Gastrocnemius medialis (tissue), 4 donors: Measurements from ENCODE around the gene ZNF415.

Experiments
- CTCF ChIP-seq, 5 experiments: fragments of 450-650 bp in 3 of 5; fragments of 200-600 bp in 2 of 5; sonication (generic) in 2 of 5; IDR thresholded peaks in 4 of 5; conservative IDR thresholded peaks in 1 of 5; 1 replicate in 4 of 5; 2 replicates in 1 of 5; pipeline ENCODE4 v1.5.1; 2016 to 2019; ENCODE audit warnings: antibody characterized with exemption in 5 of 5, mild to moderate bottlenecking in 3 of 5, moderate library complexity in 3 of 5
- POLR2A ChIP-seq, 2 donors: fragments of 450-650 bp; IDR thresholded peaks; one replicate each; pipeline ENCODE4 v1.6.1; 2017; ENCODE audit warnings: antibody characterized with exemption in 2 of 2, mild to moderate bottlenecking in 2 of 2, moderate library complexity in 2 of 2

- TF ChIP-seq CTCF (IDR thresholded peaks at IDR 0.05 in 4 of 5, conservative IDR thresholded peaks at IDR 0.05 in 1 of 5) (no peak), POLR2A (IDR thresholded peaks at IDR 0.05) (no peak)
Observed at GRCh38 chr19:53182202-53182601, 49.5 kb upstream of the ZNF415 start.
